ENCODE data around the gene SMIM41.

The SMIM41 gene

DNA sequence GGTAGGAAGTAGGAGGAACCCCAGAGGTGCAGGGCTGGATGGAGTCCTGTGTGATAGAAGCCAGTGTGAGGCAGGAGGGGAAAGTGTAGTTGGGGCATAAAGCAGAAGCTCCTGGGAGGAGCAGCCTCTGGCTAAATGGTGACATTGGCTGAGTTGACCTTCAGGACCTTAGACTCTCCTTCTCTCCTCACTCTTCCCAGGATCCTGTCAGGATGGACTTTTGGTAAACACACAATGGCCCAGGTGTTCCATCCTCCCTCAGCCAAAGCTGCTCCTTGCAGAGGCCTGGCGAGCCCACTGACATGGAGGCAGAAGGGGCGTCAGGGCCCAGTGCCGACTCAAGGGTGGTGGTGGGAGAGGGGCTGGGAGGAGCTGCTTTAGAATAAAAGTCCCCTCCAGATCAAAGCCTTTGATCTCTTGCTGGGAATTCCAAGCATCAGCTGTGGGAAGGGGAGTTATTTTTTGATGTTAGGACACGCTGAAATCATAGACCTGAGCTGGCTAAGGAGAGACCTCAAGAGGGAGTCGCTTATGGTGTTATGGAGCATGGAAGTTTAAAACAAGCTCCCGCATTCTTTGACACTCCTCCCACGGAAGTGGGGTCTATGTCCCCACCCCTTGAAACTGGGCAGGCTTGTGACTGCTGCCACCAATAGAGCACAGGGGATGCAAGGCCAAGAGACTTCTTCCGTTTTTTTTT, 44.1 kb downstream of the SMIM41 start:
- TF ChIP-seq, protein P1, sequence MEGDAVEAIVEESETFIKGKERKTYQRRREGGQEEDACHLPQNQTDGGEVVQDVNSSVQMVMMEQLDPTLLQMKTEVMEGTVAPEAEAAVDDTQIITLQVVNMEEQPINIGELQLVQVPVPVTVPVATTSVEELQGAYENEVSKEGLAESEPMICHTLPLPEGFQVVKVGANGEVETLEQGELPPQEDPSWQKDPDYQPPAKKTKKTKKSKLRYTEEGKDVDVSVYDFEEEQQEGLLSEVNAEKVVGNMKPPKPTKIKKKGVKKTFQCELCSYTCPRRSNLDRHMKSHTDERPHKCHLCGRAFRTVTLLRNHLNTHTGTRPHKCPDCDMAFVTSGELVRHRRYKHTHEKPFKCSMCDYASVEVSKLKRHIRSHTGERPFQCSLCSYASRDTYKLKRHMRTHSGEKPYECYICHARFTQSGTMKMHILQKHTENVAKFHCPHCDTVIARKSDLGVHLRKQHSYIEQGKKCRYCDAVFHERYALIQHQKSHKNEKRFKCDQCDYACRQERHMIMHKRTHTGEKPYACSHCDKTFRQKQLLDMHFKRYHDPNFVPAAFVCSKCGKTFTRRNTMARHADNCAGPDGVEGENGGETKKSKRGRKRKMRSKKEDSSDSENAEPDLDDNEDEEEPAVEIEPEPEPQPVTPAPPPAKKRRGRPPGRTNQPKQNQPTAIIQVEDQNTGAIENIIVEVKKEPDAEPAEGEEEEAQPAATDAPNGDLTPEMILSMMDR (IDR thresholded peaks at IDR 0.05; ENCODE audit: low read depth, low read length) = no peak
- no peak for DNase-seq
- H3K27me3 ChIP-seq = no peaks in the 10 kb centered on the region
- no peaks in the 10 kb centered on the region for H3K9me3 ChIP-seq
- H3K4me1 ChIP-seq = peaks cover 24% of the 10 kb centered on the region
- H3K4me3 ChIP-seq (ENCODE audit: low read depth, low read length) = no peak overlapping the region
- H3K36me3 ChIP-seq = no peaks in the 10 kb centered on the region

DNA sequence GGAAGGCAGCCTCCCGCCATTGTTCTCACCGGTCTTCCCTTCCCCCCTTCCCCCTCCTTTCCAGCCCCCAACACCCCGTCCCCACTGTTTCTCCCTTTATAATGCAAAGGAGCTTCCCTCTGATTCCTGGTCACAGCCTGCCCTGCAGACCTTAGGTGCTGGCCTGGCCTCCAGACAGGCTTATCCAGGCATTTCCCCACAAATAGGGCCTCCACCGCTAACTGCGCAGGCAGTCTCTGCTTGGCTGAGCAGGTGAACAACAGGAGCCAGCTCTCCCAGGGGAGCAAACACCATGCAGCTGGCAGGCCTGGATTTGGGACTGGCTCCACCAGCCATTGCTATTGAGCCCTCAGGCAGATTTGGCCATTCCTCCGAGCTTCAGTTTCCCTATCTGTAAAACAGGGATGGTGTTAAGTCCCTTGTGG, 46.0 kb downstream of the SMIM41 start:
- no peaks in the 10 kb centered on the region for H3K36me3 ChIP-seq
- no peaks in the 10 kb centered on the region for H3K27me3 ChIP-seq
- H3K9me3 ChIP-seq = no peaks in the 10 kb centered on the region
- peak; percentile 95 for DNase-seq
- H3K4me1 ChIP-seq = peaks cover 24% of the 10 kb centered on the region
- TF ChIP-seq, protein P1 (IDR thresholded peaks at IDR 0.05; ENCODE audit: low read depth, low read length) = no peak
- H3K4me3 ChIP-seq (ENCODE audit: low read depth, low read length) = no peak overlapping the region

DNA sequence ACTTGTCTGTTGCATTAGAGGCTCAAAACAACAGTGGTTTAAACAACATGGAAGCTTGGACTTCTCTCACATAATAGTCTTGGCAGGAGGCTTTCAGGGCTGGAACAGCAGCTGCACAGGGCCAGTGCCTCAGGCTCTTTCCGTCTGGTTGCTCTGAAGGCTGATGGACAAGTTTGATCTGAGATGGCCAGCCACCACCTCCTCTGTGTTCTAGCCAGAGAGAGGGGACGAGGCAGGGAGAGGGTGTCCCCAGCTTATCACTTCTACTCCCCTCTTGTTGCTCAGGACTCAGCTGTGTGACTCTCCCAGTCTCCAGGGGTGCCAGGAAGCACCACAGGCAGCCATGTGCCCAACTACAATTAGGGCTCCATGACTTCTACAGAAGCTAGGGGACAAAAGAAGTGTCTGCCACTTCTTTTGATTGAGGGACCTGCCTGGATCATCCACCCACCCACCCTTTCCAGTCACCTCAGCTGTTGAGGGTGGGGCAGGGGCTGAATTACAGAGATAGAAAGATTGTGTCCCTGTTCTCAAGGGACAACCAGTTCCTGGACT, 46.6 kb downstream of the SMIM41 start:
- Histone ChIP-seq H3K27me3 (no peaks in the 10 kb centered on the region), H3K4me1 (peaks cover 24% of the 10 kb centered on the region), H3K4me3 (ENCODE audit: low read depth, low read length) (no peak overlapping the region), H3K9me3 (no peaks in the 10 kb centered on the region), H3K36me3 (no peaks in the 10 kb centered on the region)
- DNase-seq = peak; percentile 76
- TF ChIP-seq, protein P1 (IDR thresholded peaks at IDR 0.05; ENCODE audit: low read depth, low read length) = no peak

DNA sequence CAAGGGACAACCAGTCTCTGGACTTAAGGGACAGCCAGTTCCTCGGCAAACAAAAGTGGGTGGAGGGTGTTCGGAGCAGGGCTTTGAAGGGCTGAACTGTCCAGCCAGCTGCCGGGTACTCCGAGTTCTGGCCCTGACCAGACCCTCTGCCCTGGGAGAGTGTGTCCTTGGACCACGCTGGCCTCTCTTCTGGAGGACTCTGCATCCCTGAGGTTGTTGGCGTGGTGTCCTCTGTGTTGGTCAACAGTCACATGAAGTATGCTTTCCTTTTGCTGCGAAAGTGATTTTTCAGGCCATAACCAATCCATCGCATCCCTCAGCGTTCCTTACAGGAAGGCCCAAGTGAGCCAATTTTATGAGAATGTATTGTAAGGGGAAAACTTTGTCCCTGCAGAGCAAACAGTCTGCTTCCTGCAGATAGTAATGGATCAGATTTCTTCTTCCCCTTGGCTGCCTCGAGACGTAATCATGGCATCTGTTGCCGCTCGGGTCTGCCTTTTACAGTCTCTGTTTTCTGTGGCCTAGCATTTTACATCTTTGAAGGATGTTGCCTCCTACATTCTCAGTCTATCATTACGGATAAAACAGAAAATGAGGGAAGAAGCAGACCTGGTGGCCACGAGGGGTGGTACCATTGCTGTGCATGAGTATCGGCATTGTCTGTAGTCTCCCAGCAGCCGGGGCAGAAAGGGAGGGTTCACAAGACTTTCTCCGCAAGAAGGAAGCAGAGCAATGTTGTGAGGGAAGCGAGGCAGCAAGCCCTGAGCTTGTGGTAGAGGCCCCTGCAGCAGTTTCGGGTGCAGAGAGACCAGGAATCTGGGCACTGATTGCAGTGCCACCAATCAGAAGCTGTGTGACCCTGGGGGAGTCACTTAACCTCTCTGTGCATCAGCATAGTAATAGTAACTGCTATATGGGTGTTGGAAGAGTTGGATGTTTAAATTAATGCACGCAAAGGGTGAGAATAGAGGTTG, 47.4 kb downstream of the SMIM41 start:
- TF ChIP-seq, protein P1 (IDR thresholded peaks at IDR 0.05; ENCODE audit: low read depth, low read length) = no peak

DNA sequence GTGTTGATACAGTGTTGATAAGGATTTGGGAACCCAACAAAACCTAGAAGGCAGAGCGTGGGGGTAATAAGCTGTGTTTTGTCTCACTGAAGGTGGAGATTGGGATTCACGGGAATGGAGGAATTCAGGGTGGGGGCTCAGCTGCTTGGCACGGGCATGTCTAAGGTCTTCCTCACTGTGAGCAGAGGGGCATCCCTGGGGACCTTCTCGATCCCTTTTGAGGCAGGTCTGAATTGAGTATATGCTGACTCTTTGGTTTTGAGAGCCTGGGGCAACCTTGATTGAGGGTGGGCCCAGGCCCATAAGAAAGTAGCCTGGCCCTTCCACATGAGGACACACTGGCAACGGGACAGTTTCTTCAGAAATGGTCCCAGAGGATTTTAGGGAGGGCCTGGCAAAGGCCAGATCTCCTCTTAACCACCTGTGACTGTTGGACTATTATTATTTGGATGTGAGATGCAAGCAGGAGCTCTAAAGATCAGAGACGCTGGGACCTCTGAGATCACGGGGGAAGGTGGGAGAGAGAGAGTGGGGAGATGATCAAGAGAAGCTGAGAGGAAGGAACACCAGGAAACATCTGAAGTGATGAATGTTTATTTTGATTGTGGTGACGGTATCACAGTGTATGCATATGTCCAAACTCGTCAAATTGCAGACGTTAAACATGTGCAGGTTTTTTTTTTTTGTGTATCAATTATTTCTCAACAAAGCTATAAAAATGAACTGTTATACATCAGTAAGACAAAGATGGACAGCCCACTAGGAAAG, 48.4 kb downstream of the SMIM41 start:
- TF ChIP-seq, protein P1 (IDR thresholded peaks at IDR 0.05; ENCODE audit: low read depth, low read length) = no peak
- no peak for DNase-seq
- H3K4me1 ChIP-seq = peaks cover 20% of the 10 kb centered on the region

More for the DNA sequence above, 47.4 kb downstream of the SMIM41 start:
- DNase-seq = no peak
- no peaks in the 10 kb centered on the region for H3K36me3 ChIP-seq
- no peaks in the 10 kb centered on the region for H3K9me3 ChIP-seq
- H3K4me3 ChIP-seq (ENCODE audit: low read depth, low read length) = no peak overlapping the region
- H3K4me1 ChIP-seq = peaks cover 20% of the 10 kb centered on the region
- no peaks in the 10 kb centered on the region for H3K27me3 ChIP-seq

More for the DNA sequence above, 48.4 kb downstream of the SMIM41 start:
- Histone ChIP-seq H3K36me3 (no peaks in the 10 kb centered on the region), H3K4me3 (ENCODE audit: low read depth, low read length) (no peak overlapping the region), H3K27me3 (no peaks in the 10 kb centered on the region), H3K9me3 (no peaks in the 10 kb centered on the region)
